Measurements from ENCODE around the gene WDR93.

Gene WDR93

DNA sequence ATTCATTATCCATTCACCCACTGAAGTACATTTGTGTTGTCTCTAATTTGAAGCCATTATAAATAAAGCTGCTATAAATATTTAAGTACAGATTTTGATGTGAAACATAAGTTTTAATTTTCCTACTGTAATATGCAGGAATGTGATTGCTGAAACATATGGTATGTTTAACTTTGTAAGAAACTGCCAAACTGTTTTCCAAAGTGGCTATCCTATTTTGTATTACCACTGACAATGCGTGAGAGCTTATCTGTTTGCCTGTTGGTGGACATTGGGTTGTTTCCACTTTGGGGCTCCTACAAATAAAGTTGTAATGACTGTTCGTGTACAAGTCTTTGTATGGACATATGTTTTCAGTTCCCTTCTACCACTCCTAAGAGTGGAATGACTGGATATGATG is 2.5 kb downstream of the WDR93 start:
- no peak for DNase-seq

DNA sequence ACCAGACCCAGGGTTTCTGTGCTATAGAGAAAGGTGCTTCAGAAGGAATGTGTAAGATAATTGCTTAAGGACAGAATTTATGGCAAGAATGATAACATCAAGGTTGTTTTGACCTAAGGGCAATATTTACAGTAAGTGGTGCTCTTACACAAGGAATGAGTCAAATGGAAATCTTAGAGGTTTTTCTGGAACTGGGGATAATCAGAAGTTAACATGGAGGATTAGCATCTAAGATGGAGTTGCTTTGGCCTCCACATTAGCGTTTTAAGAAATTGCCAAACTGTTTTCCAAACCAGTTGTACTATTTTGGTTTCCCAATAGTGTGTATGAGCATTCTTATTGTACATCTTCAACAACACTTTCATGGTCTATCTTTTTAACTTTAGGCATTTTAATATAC is 3.1 kb downstream of the WDR93 start:
- no peak for DNase-seq

DNA sequence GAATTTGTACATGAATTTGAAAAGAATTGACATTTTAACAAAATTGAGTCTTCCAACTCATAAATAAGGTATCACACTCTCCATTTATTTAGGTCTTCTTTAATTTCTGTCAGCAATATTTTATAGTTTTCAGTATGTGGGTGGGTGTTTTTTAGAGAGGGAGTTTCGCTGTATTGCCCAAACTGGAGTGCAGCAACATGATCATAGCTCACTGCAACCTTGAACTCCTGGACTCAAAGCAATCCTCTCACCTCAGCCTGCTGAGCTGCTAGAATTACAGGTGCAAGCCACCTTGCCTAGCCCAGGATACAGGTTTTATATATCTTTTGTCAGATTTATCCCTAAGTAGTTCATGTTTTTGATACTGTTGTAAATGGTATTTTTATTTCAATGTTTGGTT is 4.6 kb downstream of the WDR93 start:
- no peak for DNase-seq

DNA sequence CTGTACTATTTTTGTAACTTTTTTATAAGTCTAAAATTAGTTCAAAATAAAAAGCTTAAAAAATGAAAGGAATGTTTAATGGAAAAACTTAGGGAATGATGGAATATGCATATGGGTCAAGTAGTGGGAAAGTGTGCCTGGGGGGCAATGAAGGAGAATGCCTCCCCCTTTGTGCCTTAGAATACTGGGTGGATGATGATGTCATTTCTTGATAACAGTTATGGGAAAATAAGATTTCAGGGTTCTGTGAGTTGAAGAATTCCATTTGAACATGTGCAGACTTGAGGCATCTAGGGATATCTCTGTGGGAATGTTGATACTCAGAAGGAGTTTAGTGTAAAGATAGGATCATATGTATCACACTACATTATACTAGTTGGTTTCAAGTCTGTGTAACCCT is 13.8 kb downstream of the WDR93 start:
- no peak for DNase-seq

DNA sequence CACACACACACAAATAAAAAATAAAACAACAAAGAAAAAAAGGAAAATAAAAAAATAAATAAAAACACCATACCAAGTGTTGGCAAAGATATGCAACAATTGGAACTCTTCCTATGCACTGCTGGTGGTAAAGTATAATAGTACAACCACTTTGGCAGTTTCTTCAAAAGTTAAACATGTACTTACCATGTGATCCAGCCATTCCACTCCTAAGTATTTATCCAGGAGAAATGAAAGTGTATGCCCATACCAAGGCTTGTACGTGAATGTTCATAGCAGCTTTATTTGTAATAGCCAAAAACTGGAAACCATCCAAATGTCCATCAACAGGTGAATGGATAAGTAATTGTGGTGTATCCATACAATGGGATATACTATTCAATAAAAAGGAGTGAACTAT is 17.0 kb downstream of the WDR93 start:
- no peak for DNase-seq

DNA sequence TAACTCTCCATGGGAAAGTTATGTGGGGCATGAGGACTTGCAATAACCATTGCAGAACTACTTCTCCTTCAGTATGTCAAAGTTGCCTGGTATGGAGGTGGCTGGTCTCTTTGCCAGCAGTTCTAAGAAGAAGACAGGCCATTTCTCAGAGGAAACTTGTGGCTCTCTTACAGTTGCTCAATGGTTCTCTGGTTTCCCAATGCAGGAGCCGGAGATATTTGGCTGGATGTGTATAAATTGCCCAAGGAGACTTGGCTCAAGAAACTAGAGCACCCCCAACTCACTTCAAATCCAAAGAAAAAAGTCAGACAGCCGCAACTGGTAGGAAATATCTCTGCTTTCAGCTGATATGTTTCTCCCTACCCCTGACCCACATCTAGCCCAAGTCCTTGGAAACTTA is 24.2 kb downstream of the WDR93 start:
- DNase-seq = no peak

DNA sequence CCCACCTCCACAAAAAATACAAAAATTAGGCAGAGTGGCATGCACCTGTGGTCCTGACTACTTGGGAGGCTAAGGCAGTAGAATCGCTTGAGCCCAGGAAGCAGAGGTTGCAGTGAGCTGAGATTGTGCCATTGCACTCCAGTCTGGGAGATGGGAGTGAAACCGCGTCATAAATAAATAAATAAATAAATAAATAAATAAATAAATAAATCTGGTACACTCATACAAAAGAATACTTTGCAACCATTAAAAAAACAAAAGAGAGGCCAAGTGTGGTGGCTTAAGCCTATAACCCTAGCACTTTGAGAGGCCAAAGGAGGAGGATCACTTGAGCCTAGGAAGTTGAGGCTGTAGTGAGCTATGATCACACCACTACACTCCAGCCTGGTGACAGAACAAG is 32.4 kb downstream of the WDR93 start:
- no peak for DNase-seq

DNA sequence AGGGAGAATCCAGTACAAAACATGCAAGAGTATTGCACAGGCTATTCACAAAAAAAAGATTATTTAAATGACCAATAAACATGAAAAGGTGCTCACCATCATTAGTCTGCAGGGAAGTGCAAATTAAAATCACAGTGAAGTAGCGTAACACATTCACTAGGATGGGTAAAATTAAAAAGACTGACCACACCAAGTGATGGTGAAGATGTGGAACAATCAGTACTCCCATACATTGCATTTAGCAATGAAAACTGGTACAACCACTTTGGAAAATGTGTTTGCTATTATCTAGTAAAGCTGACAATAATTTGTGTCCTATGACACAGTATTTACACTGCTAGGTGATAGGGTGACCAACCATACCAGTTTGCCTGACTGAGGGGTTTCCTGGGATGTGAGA is 34.0 kb downstream of the WDR93 start:
- DNase-seq = no peak

DNA sequence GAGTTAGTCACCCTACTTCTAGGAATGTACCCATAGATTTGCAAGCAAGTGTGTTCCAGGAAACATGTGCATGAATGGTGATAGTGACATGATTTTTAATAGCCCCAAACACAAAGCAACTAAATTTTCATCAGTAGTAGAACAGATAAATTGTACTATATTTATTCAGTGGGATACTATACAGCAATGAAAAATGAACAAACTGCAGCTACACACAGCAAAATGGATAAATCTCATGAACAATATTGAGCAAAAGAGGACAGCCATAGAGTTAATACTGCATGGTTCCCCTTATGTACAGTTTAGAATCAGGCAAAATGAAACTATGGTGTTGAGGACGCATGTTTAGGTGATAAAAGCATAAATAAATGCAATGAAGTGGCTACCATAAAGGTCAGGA is 34.5 kb downstream of the WDR93 start:
- DNase-seq = no peak

DNA sequence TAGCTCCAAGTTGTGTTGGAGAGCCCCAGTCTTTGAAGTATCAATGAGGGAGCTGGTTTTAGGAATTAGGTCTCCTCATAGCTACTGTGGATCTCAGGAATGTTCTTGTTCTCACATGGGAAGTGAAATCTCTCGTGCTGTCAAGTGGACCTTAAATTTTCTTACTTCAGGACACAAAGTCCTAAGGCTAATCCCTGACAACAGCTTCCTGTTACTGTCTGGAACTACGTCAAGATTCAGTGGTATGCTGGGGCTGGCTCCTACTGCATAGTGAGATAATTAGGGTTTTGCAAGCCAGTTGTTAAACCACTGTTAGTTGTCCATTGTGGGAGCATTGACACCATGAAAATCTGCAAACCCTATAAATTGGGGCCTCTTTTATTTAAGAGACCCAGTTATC is 37.6 kb downstream of the WDR93 start:
- DNase-seq = no peak

DNA sequence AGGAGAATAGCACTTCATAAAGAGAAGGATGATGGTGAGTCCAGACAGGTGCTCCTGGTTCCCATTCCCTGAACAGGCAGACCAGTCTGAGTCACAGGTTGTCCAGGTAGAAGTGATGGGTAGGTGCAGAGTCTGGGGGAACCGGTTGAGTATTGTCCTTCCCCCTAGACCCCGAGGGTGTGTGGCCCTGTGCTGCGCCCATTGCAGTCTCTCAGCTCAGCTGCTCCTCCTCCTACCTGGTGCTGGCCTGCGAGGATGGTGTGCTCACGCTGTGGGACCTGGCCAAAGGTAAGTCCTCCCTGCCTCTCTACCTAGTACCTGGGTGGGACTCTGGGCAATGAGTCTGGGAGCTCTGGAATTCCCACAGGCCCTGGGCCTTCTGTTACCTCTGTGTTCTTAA is 40.7 kb downstream of the WDR93 start:
- DNase-seq = no peak

DNA sequence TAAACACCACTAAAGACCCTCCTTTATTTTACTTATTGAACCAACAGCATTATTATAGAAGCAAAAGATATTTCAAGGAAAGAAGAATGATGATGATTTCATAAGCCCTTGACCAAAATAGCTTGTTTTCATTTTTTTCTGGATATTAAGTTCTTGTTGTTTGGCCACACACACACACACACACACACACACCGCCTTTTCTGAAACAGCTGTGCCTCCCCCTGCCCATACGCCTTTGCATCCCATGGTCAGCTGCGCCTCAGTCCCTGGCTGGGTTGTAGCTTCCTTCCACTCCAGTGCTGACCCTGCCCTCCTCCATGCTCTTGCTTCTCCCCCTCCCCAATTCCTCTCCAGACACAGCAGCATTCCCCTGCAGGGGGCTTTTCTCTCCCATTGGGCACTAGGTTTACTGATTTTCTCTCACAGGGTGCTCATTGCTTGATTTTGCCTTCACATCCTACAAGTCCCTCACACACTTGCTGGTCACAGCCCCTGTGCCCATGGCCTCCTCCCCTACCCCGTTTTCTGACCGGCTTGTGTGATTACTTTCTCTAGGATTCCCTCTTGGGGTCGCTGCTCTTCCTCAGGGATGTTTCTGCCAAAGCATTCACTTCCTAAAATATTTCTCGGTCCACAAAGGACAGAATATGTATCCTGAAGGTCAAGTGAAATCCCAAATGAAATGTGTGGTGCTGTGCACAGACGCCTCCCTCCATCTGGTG is 42.0 kb downstream of the WDR93 start:
- DNase-seq = no peak

DNA sequence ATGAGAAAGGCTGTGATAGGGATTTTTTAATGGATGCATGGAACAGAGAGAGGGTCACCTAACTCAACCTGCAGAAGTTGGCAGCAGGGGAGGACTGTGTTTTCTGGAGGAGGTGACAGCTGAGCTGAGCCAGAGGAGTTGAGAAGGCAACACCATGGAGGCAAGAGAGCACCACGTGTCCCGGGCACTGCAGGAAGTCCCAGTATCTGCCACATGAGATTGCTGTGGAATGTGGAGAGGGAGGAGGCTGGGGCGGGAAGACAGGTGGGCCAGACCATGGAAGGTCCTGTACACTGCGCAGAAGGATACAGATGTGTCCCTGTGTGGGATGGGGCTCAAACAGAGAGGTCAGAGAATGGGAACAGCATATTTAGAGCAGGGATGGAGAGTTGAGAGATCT is 45.2 kb downstream of the WDR93 start:
- no peak for DNase-seq

DNA sequence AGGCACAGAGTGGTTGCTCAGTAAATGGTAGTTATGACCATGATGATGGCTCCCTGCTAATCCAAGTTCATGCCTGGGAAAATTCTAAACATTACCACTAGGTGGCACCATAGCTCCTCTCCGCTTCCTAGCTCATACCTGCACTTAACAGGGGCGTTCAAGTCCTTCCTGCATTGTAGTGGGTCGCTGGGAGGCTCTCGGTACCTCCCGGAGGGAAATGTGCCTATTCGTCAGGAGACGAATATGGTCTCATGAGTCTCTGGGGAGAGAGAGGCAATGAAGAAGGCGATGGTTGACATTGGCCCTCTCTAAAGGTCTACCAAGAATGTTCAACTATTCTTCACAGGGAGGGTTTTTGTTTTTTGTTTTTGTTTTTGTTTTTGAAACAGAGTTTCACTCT is 49.5 kb downstream of the WDR93 start:
- peak; percentile 41 for DNase-seq

DNA sequence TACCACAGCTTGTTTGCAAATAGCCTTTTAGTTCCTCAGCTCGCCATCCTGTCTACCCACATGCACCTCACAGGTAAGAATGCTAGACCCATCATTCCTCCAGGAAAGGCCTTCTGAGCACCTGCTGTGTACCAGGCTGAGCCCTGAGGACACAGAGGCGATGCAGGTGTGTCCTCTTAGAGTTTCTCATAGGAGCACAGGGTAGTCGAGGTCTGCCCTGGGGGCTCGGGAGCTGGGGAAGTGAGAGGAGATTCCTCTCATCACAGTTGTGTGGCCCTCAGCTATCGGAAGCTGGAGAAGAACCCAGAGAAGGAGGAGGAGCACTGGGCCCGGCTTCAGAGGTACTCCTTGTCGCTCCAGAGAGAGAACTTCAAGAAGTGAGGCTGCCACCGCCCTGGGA is 52.4 kb downstream of the WDR93 start:
- DNase-seq = no peak

DNA sequence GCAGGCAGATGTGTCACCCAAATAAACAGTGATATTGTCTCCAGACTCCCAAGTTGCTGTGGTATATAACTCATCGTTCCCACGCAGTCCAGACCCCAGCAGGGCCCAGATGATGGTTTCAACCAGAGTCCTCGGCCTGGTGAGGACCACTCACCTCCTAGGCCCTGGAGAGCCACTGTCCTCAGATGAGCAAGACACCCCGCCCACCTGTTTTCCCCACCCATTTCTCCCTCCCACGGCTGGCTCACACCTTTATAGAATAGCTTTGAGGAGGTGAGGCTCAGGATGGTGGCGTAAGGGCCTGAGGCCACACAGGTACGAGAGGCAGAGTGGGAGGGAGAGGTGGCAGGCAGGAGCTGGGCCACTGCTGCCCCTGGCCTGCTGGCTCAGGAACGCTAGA is 53.0 kb downstream of the WDR93 start:
- DNase-seq = no peak

DNA sequence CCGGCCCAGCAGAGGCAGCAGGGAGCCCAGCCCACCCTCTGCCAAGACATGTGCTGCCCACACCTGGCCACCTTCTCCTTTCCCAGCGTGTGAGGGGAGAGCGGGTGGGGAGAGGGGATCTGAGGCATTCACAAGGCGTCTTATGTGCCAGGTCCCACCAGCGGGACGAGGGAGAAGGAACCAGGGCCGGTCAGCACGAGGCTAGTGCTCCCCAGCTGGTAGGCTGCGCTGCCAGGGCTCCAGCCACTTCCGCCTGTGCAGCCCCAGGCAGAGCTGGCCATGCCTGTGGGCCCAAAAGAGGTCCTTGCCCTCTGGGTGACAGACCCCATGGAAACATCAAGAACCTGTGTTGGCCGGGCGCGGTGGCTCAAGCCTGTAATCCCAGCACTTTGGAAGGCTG is 54.5 kb downstream of the WDR93 start:
- no peak for DNase-seq

DNA sequence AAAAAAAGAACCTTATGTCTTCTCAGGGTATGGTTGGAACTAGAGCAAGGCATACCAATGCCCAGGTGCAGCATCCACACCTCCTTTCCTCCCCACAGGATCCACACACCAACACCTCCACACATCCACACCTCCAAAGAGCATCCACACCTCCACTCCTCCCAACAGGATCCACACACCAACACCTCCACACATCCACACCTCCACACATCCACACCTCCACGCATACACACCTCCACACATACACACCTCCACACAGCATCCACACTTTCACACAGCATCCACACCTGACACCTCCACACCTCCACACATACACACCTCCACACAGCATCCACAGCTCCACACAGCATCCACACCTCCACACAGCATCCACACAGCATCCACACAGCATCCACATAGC is 55.2 kb downstream of the WDR93 start:
- DNase-seq = no peak

DNA sequence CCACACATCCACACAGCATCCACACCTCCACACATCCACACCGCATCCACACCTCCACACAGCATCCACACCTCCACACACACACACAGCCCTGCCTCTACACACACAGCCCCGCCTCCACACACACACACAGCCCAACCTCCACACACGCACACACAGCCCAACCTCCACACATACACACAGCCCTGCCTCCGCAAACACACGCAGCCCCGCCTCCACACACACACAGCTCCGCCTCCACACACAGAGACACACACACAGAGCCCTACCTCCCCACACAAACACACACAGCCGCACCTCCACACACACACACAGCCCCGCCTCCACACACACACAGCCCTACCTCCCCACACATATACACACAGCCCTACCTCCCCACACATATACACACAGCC is 55.8 kb downstream of the WDR93 start:
- no peak for DNase-seq

DNA sequence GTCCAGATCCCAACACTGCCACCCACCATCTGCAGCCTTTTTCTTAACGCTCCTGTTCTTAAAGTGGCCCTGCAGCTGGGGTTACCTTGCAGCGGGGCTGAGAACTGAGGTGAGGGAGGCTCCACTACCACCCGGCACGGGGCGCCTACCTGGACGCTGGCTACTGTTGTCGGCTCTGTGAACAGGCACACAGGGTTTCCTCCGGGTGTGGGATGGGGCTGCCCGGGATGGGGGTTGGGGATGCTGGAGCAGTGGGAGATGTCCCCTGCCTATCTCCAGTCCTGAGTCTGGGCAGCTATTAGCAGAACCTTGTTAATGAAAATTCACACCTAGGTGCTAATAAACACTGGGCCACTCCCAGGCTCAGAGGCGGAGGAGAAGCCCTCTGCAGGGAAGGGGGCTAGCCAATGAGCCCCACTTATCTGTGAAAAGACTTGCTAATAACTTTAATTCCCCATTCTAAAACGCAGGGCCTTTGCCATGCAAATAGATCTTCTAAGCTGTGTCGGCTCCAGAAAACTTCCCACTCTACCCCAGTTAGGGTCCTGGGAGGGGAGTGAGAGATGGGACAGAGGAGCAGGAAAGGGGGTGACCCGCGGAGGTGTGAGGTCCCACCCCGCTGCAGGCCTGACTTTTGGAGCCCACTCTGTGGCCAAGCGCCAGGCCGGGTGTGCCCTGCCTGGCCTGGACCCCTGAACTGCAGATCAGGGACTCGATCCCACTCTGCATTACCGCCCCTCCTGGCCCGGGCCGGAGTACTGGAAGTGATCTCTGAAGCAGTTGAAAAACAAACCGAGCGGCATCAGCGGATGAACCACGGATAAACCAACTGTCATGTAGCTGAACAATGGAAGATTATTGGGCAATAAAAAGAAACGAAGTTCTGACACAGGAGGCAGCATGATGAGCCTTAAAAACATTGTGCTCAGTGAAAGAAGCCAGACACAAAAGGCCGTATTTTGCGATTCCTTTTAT is 57.4 kb downstream of the WDR93 start:
- no peak for DNase-seq

DNA sequence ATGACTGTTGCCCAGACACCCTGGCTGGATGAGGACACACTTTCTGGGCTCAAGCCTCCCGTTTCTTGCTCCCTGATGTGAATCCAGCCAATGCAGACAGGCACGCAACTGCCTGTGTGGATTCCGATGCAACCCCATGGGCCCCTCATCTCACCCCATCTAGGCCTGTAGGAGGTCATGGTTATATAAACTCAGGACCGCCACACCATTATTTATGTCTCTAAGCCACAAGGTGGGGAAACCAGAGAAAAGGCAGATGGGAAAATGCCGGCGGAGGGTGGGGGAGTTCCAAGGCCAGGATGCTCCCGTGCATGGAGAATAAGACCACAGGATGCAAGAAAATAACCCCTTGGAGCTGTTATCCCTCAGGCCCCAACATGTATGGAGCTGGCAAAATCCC is 58.4 kb downstream of the WDR93 start:
- DNase-seq = no peak

DNA sequence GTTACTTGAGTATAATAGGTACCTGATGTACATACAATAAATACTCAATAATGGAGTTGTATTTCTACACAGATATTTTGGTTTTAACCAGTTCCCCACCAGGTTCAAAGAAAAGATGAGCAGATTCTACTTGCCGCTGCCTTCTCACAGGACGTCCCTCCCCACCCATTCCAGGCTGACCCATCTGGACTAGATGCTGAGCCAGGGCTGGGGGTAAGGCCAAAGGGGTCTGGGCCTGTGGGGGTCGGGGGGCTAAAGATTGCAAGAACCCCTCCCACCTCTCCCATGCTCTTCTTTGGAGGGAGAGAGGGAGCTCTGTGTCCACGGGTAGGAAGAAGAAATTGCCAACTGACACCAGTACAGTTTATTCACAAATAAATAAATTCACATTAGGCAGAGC is 58.9 kb downstream of the WDR93 start:
- DNase-seq = no peak

DNA sequence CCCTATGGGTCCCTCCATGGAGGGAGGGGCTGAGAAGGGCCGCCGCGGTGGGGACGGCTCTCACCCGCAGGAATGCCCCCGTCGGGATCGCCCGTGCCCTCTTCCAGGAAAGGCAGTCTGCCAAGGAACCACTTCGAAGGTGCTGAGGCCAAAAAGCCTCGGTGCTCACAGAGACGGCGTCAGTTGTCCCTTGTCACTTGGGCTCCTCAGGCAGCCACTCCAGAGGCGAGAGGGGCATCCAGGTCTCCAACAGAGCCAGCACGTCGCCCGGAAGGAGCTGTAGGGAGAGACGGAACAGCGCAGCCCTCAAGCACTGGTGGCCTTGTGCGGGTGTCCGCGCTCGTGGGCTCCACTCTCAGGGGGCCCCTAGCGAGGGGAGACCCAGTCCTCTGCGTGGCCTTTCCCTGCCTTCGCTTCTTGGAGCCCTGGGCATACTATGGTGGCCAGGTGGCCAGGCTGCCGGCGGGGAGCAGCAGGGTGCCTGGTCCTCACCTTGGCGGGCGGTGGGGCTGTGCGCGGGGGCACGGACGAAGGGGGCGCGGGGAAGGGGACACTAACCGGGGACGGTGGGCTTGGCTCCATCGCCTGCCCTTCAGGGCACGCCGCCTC is 59.4 kb downstream of the WDR93 start:
- no peak for DNase-seq

All from NCI-H1436 treated with DMSO at 0.1 percent for 48 hours (cell line).